ENCODE data around the gene EHMT1. TPM values are rescaled to one million over a fixed set of nuclear protein-coding genes. Genes with fewer than 3 reads are reported as not detected.
"Not testable (repeated sequence)": the region's sequence is repeated elsewhere in the genome, so short reads cannot be mapped to it uniquely, and the experiment has no call there.

EHMT1 gene
- total RNA-seq, 6 experiments from 2014 or later = 26.8 to 51.9 (median 36.7) TPM

DNA sequence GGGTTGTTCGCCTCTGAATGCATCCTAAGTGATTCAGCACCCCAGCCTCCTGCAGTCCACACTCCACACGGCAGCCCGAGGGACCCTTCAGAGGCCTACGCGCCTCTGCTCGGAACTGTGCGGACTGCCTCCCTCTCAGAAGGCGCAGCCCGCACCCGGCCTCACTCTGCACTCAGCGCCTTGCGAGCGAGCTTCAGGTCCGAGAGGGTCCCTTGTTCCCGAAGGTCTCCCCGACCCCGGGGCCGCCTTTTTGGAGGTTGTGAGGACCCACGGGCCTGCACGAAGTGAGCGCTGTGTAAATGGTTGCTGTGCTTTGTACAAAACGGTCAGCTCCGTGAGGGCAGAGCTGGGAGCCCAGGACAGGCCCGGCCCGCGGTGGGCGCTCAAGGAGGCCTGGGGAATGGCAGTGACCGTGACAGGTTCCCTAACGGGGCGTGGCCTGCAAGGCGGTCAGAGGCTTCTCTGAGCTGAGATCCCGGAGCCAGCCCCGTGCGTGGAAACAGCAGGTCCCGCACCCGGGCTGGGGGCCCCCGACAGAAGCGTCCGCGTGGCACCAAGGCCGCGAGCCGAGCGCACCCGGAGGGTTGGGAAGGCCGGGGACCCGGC, 258.1 kb downstream of the EHMT1 start:
- no peak for ATAC-seq
- WGBS (ENCODE audit: insufficient coverage, low coverage, low lambda C conversion rate, missing lambda C conversion rate) = 74% methylated on average over 6 of the region's 47 CpGs
- no peak for DNase-seq
- no peak for TF ChIP-seq POLR2A (IDR thresholded peaks at IDR 0.05)
- TF ChIP-seq, protein P1, sequence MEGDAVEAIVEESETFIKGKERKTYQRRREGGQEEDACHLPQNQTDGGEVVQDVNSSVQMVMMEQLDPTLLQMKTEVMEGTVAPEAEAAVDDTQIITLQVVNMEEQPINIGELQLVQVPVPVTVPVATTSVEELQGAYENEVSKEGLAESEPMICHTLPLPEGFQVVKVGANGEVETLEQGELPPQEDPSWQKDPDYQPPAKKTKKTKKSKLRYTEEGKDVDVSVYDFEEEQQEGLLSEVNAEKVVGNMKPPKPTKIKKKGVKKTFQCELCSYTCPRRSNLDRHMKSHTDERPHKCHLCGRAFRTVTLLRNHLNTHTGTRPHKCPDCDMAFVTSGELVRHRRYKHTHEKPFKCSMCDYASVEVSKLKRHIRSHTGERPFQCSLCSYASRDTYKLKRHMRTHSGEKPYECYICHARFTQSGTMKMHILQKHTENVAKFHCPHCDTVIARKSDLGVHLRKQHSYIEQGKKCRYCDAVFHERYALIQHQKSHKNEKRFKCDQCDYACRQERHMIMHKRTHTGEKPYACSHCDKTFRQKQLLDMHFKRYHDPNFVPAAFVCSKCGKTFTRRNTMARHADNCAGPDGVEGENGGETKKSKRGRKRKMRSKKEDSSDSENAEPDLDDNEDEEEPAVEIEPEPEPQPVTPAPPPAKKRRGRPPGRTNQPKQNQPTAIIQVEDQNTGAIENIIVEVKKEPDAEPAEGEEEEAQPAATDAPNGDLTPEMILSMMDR (IDR thresholded peaks at IDR 0.05) = no peak
- Histone ChIP-seq H3K4me3 (no peak overlapping the region), H3K27ac (no peak overlapping the region), H3K27me3 (peaks cover 0 to 8% of the 10 kb centered on the region in 2 donors), H3K36me3 (no peaks in the 10 kb centered on the region), H3K4me1 (no peaks in the 10 kb centered on the region), H3K9me3 (no peaks in the 10 kb centered on the region)
- intact Hi-C loops (cut with DNase I) = no loop called here

DNA sequence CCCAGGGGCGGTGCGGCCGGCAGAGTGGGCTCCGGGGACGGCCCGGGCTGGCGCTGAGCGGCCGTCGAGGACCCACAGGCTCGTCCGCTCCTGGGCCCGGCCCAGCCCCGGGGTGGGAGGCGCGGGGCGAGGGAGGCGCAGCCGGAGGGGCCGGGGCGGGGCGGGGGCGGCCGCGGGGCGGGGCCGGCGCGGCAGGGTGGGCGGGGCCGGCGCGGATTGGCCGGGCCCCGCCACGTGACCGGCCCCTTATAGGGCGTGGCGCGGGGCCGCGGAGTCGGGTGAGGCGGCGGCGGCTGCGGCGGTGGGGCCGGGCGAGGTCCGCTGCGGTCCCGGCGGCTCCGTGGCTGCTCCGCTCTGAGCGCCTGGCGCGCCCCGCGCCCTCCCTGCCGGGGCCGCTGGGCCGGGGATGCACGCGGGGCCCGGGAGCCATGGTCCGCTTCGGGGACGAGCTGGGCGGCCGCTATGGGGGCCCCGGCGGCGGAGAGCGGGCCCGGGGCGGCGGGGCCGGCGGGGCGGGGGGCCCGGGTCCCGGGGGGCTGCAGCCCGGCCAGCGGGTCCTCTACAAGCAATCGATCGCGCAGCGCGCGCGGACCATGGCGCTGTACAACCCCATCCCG, 258.8 kb downstream of the EHMT1 start, which contains the start of gene CACNA1B:
CACNA1B (plus strand) TSS at position 277 of the 617 bp plus-strand sequence; CDS start at position 429, 152 bp downstream.
- H3K27ac ChIP-seq; DNase-seq; intact Hi-C loops (cut with DNase I); H3K9me3 ChIP-seq; H3K27me3 ChIP-seq; H3K4me1 ChIP-seq; ATAC-seq; H3K36me3 ChIP-seq: not testable (repeated sequence)
- 0% methylated on average over 5 of the region's 95 CpGs for WGBS (ENCODE audit: insufficient coverage, low coverage, low lambda C conversion rate, missing lambda C conversion rate)
- H3K4me3 ChIP-seq = peak within 1 kb of the TSS in 1 of 3 donors; percentile 33

DNA sequence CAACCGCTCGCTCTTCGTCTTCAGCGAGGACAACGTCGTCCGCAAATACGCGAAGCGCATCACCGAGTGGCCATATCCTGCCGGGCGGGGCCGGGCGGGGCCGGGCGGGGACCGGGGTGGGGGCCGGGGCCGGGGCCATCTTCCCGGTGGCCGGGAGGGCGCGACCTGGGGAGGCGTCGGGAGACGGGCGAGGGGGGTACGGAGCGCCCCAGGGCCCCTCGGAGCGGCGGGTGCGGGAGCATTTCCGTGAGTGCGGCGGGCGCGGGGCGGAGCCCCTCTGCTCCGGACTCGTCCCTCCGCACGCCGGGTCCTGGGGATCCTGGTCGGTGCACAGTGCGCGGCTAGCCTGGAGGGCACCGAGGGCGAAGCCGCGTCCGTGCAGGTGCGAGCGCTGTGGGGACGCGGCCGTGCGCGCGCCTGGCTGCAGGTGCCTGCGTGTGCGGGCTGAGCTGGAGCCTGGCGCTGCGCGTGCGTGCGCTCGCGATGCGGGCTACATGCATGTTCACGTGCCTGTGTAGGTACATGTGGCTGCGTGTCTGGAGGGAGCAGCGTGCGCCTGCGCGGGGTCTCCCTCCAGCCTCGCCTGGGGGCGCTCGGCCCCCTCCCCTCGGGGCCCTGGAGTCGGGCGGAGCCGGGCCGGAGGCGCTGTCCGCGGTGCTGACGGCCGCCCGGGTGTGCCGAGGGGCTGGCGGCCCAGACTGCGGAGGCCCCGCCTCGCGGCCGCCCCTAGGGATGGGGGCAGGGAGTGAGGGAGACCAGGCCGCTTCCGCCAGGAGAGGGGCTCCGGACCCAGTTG, 259.5 kb downstream of the EHMT1 start:
- no peaks in the 10 kb centered on the region for H3K9me3 ChIP-seq
- TF ChIP-seq, protein P1 (IDR thresholded peaks at IDR 0.05) = no peak
- no peak for TF ChIP-seq POLR2A (IDR thresholded peaks at IDR 0.05)
- peak in 2 of 4 donors; percentile 16 to 71 for ATAC-seq
- H3K4me3 ChIP-seq = peak overlapping the region in 1 of 3 donors; percentile 33
- no CpG with 5 or more reads among the region's 101 CpGs for WGBS (ENCODE audit: insufficient coverage, low coverage, low lambda C conversion rate, missing lambda C conversion rate)
- H3K27ac ChIP-seq = no peak overlapping the region
- no peaks in the 10 kb centered on the region for H3K36me3 ChIP-seq
- DNase-seq = no peak
- H3K4me1 ChIP-seq = no peaks in the 10 kb centered on the region
- H3K27me3 ChIP-seq = peaks cover 0 to 8% of the 10 kb centered on the region in 2 donors
- intact Hi-C loops (cut with DNase I) = no loop called here

DNA sequence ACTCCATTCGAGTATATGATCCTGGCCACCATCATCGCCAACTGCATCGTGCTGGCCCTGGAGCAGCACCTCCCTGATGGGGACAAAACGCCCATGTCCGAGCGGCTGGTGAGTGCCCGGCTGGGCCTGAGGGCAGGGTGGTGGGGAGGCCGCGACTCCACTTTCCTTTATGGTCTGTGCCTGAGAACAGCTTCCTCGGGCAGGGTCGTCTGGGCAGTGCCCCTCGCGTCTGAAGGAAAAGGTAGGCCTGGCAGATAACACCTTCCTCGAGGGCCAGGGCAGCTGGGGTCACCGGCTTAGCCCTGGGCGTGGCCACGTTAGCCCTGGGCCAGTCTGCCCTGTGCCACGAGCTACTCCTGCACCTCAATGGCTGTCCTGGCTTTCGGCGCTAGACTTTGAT, 260.2 kb downstream of the EHMT1 start:
- no peak overlapping the region for H3K27ac ChIP-seq
- ATAC-seq (no peak), DNase-seq (no peak)
- peaks cover 0 to 8% of the 10 kb centered on the region in 2 donors for H3K27me3 ChIP-seq
- TF ChIP-seq, protein P1 (IDR thresholded peaks at IDR 0.05) = no peak
- TF ChIP-seq POLR2A (IDR thresholded peaks at IDR 0.05) = no peak
- no peaks in the 10 kb centered on the region for H3K36me3 ChIP-seq
- no peak overlapping the region for H3K4me3 ChIP-seq
- H3K4me1 ChIP-seq = no peaks in the 10 kb centered on the region
- intact Hi-C loops (cut with DNase I) = no loop called here
- H3K9me3 ChIP-seq = no peaks in the 10 kb centered on the region
- WGBS (ENCODE audit: insufficient coverage, low coverage, low lambda C conversion rate, missing lambda C conversion rate) = 52% methylated on average over 5 of the region's 20 CpGs

All from right lobe of liver (tissue), 6 donors.